ENCODE measurements around the gene DKK3.

Gene DKK3

GRCh38 chr11:11980200-11980599 is 28.2 kb downstream of the DKK3 start:
- no peak for TF ChIP-seq CTCF (IDR thresholded peaks at IDR 0.05; ENCODE audit: extremely low read depth, missing control alignments)
- DNase-seq (ENCODE audit: low spot score), result no peak

- no peak for DNase-seq (ENCODE audit: low spot score)
- TF ChIP-seq CTCF (IDR thresholded peaks at IDR 0.05; ENCODE audit: extremely low read depth, missing control alignments), result no peak
Observed at GRCh38 chr11:11979488-11980117, 28.8 kb downstream of the DKK3 start.

- DNase-seq (ENCODE audit: low spot score), result no peak
- TF ChIP-seq CTCF (IDR thresholded peaks at IDR 0.05; ENCODE audit: extremely low read depth, missing control alignments), result no peak
Observed at GRCh38 chr11:11978792-11979487, 29.5 kb downstream of the DKK3 start.

GRCh38 chr11:11978098-11978637 is 30.3 kb downstream of the DKK3 start:
- no peak for DNase-seq (ENCODE audit: low spot score)
- no peak for TF ChIP-seq CTCF (IDR thresholded peaks at IDR 0.05; ENCODE audit: extremely low read depth, missing control alignments)

- no peak for DNase-seq (ENCODE audit: low spot score)
Observed at GRCh38 chr11:11977206-11977938, 31.1 kb downstream of the DKK3 start.

GRCh38 chr11:11976481-11977127 is 31.8 kb downstream of the DKK3 start:
- DNase-seq (ENCODE audit: low spot score), result no peak
- no peak for TF ChIP-seq CTCF (IDR thresholded peaks at IDR 0.05; ENCODE audit: extremely low read depth, missing control alignments)

More at GRCh38 chr11:11977206-11977938, 31.1 kb downstream of the DKK3 start:
- no peak for TF ChIP-seq CTCF (IDR thresholded peaks at IDR 0.05; ENCODE audit: extremely low read depth, missing control alignments)

Measured in GM20000 (cell line).